Trophoblast cell (in vitro differentiated cells and primary cell): ENCODE measurements around the gene STKLD1.

ENCODE experiments used
- DNase-seq, 2 donors: peaks; one replicate each; pipeline ENCODE4 v3.0.0-alpha.2; 2016
- H2AFZ ChIP-seq: 2 replicates; pipeline ENCODE4 v1.6.1; 2013; ENCODE audit warnings: low read length, moderate library complexity, mild to moderate bottlenecking; ENCODE audit not compliant: insufficient read depth, poor library complexity
- H2AK5ac ChIP-seq: 2 replicates; pipeline ENCODE4 v1.6.1; 2013; ENCODE audit warnings: mild to moderate bottlenecking, low read length
- H2BK120ac ChIP-seq: 2 replicates; pipeline ENCODE4 v1.6.1; 2013; ENCODE audit warnings: low read length, mild to moderate bottlenecking, moderate library complexity; ENCODE audit not compliant: insufficient read depth, poor library complexity
- H2BK12ac ChIP-seq: 2 replicates; pipeline ENCODE4 v1.6.1; 2013; ENCODE audit warnings: mild to moderate bottlenecking, low read length, moderate library complexity
- H2BK5ac ChIP-seq: 2 replicates; pipeline ENCODE4 v1.6.1; 2013; ENCODE audit warnings: low read length, low read depth, moderate library complexity, mild to moderate bottlenecking; ENCODE audit not compliant: poor library complexity
- H3K14ac ChIP-seq: 2 replicates; pipeline ENCODE4 v1.6.1; 2013; ENCODE audit warnings: mild to moderate bottlenecking, low read length
- H3K18ac ChIP-seq: 2 replicates; pipeline ENCODE4 v1.6.1; 2013; ENCODE audit warnings: mild to moderate bottlenecking, low read length
- H3K23ac ChIP-seq: 2 replicates; pipeline ENCODE4 v1.6.1; 2013; ENCODE audit warnings: low read length
- H3K27ac ChIP-seq: 2 replicates; pipeline ENCODE4 v1.5.1; 2013; ENCODE audit warnings: low read depth, mild to moderate bottlenecking, inconsistent platforms, low read length, moderate library complexity
- H3K27me3 ChIP-seq: 2 replicates; pipeline ENCODE4 v1.6.1; 2013; ENCODE audit warnings: inconsistent platforms, mild to moderate bottlenecking, low read length, moderate library complexity; ENCODE audit not compliant: insufficient read depth
- H3K36me3 ChIP-seq, 2 experiments: 1 replicate in 1 of 2; 2 replicates in 1 of 2; pipeline ENCODE4 v1.6.1; 2013; ENCODE audit warnings: low read length in 2 of 2, mild to moderate bottlenecking in 2 of 2, moderate library complexity in 1 of 2; ENCODE audit not compliant: insufficient read depth in 2 of 2, control insufficient read depth in 1 of 2
- H3K4ac ChIP-seq: 2 replicates; pipeline ENCODE4 v1.6.1; 2013; ENCODE audit warnings: low read depth, mild to moderate bottlenecking, low read length, moderate library complexity
- H3K4me1 ChIP-seq, 2 experiments: 1 replicate in 1 of 2; 2 replicates in 1 of 2; pipeline ENCODE4 v1.6.1; 2013; ENCODE audit warnings: low read length in 2 of 2, mild to moderate bottlenecking in 2 of 2, moderate library complexity in 1 of 2; ENCODE audit not compliant: insufficient read depth in 2 of 2, control insufficient read depth in 1 of 2
- H3K4me2 ChIP-seq: 2 replicates; pipeline ENCODE4 v1.6.1; 2013; ENCODE audit warnings: inconsistent platforms, mild to moderate bottlenecking, low read length, moderate library complexity
- H3K4me3 ChIP-seq: 2 replicates; pipeline ENCODE4 v1.5.1; 2013; ENCODE audit warnings: mild to moderate bottlenecking, low read depth, low read length, inconsistent platforms
- H3K79me1 ChIP-seq: one replicate; pipeline ENCODE4 v1.6.1; 2013; ENCODE audit warnings: low read length
- H3K79me2 ChIP-seq: 2 replicates; pipeline ENCODE4 v1.6.1; 2013; ENCODE audit warnings: low read length, mild to moderate bottlenecking; ENCODE audit not compliant: control insufficient read depth, insufficient read depth, poor library complexity
- H3K9ac ChIP-seq: 2 replicates; pipeline ENCODE4 v1.6.1; 2013; ENCODE audit warnings: mild to moderate bottlenecking, low read length
- H3K9me3 ChIP-seq: 2 replicates; pipeline ENCODE4 v1.6.1; 2013; ENCODE audit warnings: low read depth, mild to moderate bottlenecking, control low read depth, inconsistent platforms, low read length; ENCODE audit not compliant: insufficient read depth
- H4K12ac ChIP-seq: 2 replicates; pipeline ENCODE4 v1.6.1; 2013; ENCODE audit warnings: low read depth, mild to moderate bottlenecking, low read length, moderate library complexity
- H4K8ac ChIP-seq: 2 replicates; pipeline ENCODE4 v1.6.1; 2013; ENCODE audit warnings: low read depth, mild to moderate bottlenecking, low read length, moderate library complexity
- H4K91ac ChIP-seq: one replicate; pipeline ENCODE4 v1.6.1; 2013; ENCODE audit warnings: low read depth, mild to moderate bottlenecking, low read length, moderate library complexity
- WGBS: extraction: QIAGEN DNeasy Blood & Tissue Kit; methylation state at CpG from one replicate; pipeline ENCODE4 v1.1.7; 2013; ENCODE audit warnings: missing lambda C conversion rate; ENCODE audit not compliant: insufficient read length, insufficient coverage; ENCODE audit errors: extremely low coverage; 5-methylcytosine and 5-hydroxymethylcytosine counted together

STKLD1 gene

DNA sequence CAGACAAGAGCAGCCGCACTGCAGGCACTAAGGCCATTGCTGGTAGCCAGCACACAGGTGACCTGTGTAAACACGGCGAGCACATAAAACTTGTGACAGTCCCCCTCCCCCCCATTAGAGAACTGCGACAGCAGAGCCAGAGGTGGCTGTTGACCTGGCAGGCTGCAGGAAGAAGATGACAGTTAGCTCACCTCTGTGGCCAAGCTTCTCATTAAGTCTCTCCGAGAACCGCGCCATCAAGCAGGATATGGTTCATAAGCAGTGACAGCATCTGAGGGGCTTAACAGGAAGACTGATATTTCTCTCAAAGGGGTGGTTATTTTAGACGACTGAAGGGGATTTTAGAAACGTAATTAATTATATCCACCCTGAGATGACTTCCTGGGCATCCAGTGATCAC, 5.5 kb upstream of the STKLD1 start:
- Histone ChIP-seq H3K14ac (no peak overlapping the region), H4K12ac (no peak overlapping the region), H3K9me3 (no peaks in the 10 kb centered on the region), H4K8ac (no peak overlapping the region), H2AFZ (no peak overlapping the region), H3K36me3 (peaks cover 64 to 73% of the 10 kb centered on the region in 2 experiments), H4K91ac (no peak overlapping the region), H2AK5ac (no peak overlapping the region), H3K4ac (peak overlapping the region; percentile 80), H3K27ac (no peak overlapping the region), H3K23ac (no peak overlapping the region), H3K9ac (no peak overlapping the region), H3K79me2 (peaks cover 35% of the 10 kb centered on the region), H3K4me3 (no peak overlapping the region), H2BK120ac (no peak overlapping the region), H3K79me1 (peaks cover 10% of the 10 kb centered on the region), H3K18ac (no peak overlapping the region), H3K27me3 (no peaks in the 10 kb centered on the region), H3K4me1 (peaks cover 0 to 2% of the 10 kb centered on the region in 2 experiments), H2BK12ac (no peak overlapping the region), H3K4me2 (no peak overlapping the region), H2BK5ac (no peak overlapping the region)
- no CpG with 5 or more reads among the region's 9 CpGs for WGBS
- DNase-seq: no peak

DNA sequence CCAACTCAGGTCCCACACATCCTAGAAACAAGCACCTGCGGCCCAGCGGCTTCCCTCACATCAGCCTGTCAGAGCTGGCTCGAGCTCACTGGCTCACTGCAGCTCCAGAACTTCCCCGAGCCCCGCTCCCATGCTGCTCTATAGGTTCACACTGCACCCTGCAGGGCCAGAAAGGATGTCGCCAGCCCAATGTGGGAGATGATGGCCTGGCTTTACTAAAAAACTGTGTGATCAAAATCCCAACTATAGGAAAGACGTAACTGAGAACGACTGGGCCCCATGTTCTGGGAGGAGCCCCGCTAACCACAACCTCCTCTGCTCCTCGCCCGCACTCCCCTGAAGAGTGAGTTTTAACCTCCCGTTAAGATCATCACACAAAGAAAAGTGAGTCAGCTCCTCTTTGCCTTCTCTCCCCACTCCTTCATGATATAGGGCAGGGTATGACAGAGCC, 4.9 kb upstream of the STKLD1 start:
- Histone ChIP-seq H4K12ac (no peak overlapping the region), H3K79me1 (peaks cover 13% of the 10 kb centered on the region), H3K27ac (no peak overlapping the region), H3K4me1 (peaks cover under 1 to 2% of the 10 kb centered on the region in 2 experiments), H2BK12ac (no peak overlapping the region), H3K23ac (no peak overlapping the region), H2AK5ac (no peak overlapping the region), H3K4me2 (no peak overlapping the region), H4K91ac (no peak overlapping the region), H3K14ac (no peak overlapping the region), H2BK5ac (no peak overlapping the region), H3K9ac (no peak overlapping the region), H3K36me3 (peaks cover 63 to 67% of the 10 kb centered on the region in 2 experiments), H4K8ac (no peak overlapping the region), H2BK120ac (no peak overlapping the region), H3K27me3 (no peaks in the 10 kb centered on the region), H3K18ac (no peak overlapping the region), H3K79me2 (peaks cover 38% of the 10 kb centered on the region), H3K9me3 (no peaks in the 10 kb centered on the region), H2AFZ (no peak overlapping the region), H3K4me3 (no peak overlapping the region), H3K4ac (peak overlapping the region; percentile 80)
- no CpG with 5 or more reads among the region's 12 CpGs for WGBS
- DNase-seq: peak in 1 of 2 donors; percentile 2

DNA sequence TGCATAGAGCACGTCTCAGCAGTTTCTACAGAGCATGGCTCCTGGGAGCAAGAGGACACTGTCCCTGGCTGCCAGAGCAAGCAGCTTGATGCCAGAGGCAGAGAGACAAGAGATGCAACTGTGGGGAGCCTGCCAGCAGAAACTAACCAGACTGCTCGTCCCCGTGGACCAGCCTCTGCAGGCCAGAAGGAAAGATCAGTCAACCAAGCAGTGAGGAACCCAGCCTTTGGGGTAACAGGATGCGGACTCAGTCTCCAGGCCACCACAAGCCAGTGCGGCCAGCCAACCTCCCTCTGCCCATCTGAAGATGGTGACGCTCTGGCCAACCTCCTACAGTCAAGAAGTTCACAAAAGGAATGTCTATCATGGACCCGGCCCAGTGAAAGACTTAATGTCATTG, 4.0 kb upstream of the STKLD1 start:
- Histone ChIP-seq H2BK12ac (no peak overlapping the region), H3K4me2 (no peak overlapping the region), H2BK5ac (no peak overlapping the region), H3K9me3 (no peaks in the 10 kb centered on the region), H3K27me3 (no peaks in the 10 kb centered on the region), H3K23ac (no peak overlapping the region), H2AK5ac (no peak overlapping the region), H3K18ac (no peak overlapping the region), H3K4me1 (peaks cover 4 to 5% of the 10 kb centered on the region in 2 experiments), H3K27ac (no peak overlapping the region), H4K91ac (no peak overlapping the region), H2BK120ac (no peak overlapping the region), H3K4me3 (no peak overlapping the region), H3K4ac (peak overlapping the region; percentile 60), H3K9ac (no peak overlapping the region), H3K79me2 (peaks cover 39% of the 10 kb centered on the region), H3K14ac (no peak overlapping the region), H4K8ac (no peak overlapping the region), H2AFZ (no peak overlapping the region), H3K79me1 (peaks cover 17% of the 10 kb centered on the region), H4K12ac (no peak overlapping the region), H3K36me3 (peaks cover 54 to 59% of the 10 kb centered on the region in 2 experiments)
- no peak for DNase-seq
- no CpG with 5 or more reads among the region's 7 CpGs for WGBS

- peaks cover 17% of the 10 kb centered on the region for H3K79me1 ChIP-seq
- peak overlapping the region; percentile 99 for H3K9ac ChIP-seq
- H4K91ac ChIP-seq: no peak overlapping the region
- H3K18ac ChIP-seq: no peak overlapping the region
- H2BK120ac ChIP-seq: no peak overlapping the region
- H2AFZ ChIP-seq: no peak overlapping the region
- H3K27me3 ChIP-seq: no peaks in the 10 kb centered on the region
- H3K4me3 ChIP-seq: peak overlapping the region; percentile 97
- no peak overlapping the region for H2BK5ac ChIP-seq
- H3K14ac ChIP-seq: no peak overlapping the region
- H3K23ac ChIP-seq: no peak overlapping the region
- H3K4ac ChIP-seq: peak overlapping the region; percentile 100
- H4K8ac ChIP-seq: no peak overlapping the region
- H2AK5ac ChIP-seq: no peak overlapping the region
- H4K12ac ChIP-seq: no peak overlapping the region
- H3K27ac ChIP-seq: no peak overlapping the region
- H3K9me3 ChIP-seq: peaks cover 3% of the 10 kb centered on the region
- peak overlapping the region; percentile 74 for H3K4me2 ChIP-seq
- no peak overlapping the region for H2BK12ac ChIP-seq
- peaks cover 32 to 35% of the 10 kb centered on the region in 2 experiments for H3K36me3 ChIP-seq
- H3K79me2 ChIP-seq: peaks cover 31% of the 10 kb centered on the region
- peak in 1 of 2 donors; percentile 60 for DNase-seq
- H3K4me1 ChIP-seq: peaks cover 4 to 5% of the 10 kb centered on the region in 2 experiments
- no CpG with 5 or more reads among the region's 12 CpGs for WGBS
Measured at GRCh38 chr9:133374612-133375115, 1.5 kb upstream of the STKLD1 start.
